GM12874 (cell line): ENCODE results near the gene CYTIP.

Experiments used
- CTCF ChIP-seq: IDR thresholded peaks from 2 replicates; pipeline ENCODE4 v1.5.1; 2011; ENCODE audit warnings: low read depth, mild to moderate bottlenecking, control low read depth, low read length, moderate library complexity; ENCODE audit not compliant: insufficient read depth

Gene CYTIP

GRCh38 chr2:157377861-157378260, 66.0 kb downstream of the CYTIP start:
- no peak for TF ChIP-seq CTCF

GRCh38 chr2:157376041-157376440, 67.8 kb downstream of the CYTIP start:
- no peak for TF ChIP-seq CTCF

- TF ChIP-seq CTCF = no peak
These were observed 68.5 kb downstream of the CYTIP start for GRCh38 chr2:157375384-157375783.

GRCh38 chr2:157367704-157368103, 76.2 kb downstream of the CYTIP start:
- TF ChIP-seq CTCF = no peak
